Amniotic stem cell (primary cell): ENCODE results near the gene RAB22A.

Source experiments
- DNase-seq: peaks from one replicate; lab custom pipeline; 2025; lab: John Stamatoyannopoulos, UW

RAB22A gene

GRCh38 chr20:58303547-58303946 is 6.0 kb upstream of the RAB22A start:
- DNase-seq: no peak

- DNase-seq: no peak
Measured at GRCh38 chr20:58305061-58305460, 4.5 kb upstream of the RAB22A start.

GRCh38 chr20:58306421-58307261 is 2.9 kb upstream of the RAB22A start:
- DNase-seq: no peak

GRCh38 chr20:58307270-58307669 is 2.2 kb upstream of the RAB22A start:
- DNase-seq: no peak

DNA sequence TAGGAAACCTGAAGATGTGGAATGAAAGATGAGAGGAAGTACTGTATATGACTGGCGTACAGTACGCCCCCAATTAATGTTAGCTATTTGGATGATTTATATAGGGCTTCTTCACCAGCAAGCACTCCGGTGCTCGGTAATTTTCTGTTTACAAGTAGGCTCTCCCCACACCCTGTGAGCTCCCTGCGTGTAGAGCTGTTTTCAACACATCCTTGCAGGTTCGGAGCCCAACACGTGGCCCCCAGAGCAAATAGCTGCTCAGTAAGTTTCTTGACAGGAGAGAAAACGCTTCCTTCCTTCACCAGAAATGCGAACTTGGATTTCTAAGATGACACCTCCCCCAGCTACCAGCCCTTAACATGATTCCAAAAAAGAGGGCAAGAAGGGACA is 1.2 kb upstream of the RAB22A start:
- DNase-seq: no peak

GRCh38 chr20:58308680-58309527 is 611 bp upstream of the RAB22A start:
- DNase-seq: no peak

GRCh38 chr20:58310291-58310782 is 822 bp downstream of the RAB22A start:
- DNase-seq: no peak

DNA sequence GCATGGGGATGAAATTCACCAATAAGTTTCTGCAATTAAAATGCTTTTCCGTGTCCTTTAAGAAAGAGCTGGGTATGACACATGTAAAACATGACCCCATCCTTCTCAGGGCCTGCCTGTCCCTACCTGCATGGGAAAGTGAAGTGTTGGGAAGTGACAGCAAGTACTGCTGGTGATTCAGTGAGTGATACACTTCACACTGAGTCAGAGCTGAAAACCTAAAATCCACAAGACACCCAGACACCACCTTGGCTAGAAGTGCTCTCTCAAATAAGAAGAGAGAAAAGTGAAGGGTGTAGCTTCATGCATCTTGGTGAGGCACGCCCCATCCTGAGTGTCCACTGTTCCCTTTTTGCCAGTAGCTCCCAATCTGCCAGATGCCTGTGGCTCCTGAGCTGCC is 3.3 kb downstream of the RAB22A start:
- no peak for DNase-seq

GRCh38 chr20:58313396-58313795 is 3.9 kb downstream of the RAB22A start:
- DNase-seq: no peak

DNA sequence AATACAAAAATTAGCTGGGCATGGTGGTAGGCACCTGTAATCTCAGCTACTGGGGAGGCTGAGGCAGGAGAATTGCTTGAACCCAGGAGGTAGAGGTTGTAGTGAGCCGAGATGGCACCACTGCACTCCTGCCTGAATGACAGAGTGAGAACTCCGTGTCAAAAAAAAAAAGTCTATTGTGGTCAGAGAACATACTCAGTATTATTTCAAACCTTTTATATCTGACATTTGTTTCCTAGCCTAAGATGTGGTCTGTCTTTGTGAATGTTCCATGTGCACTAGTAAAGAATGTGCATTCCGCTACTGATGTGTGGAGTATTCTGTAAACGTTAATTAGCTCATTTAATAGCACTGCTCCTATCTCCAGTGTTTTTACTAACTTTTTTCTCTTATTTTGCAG is 11.7 kb downstream of the RAB22A start:
- no peak for DNase-seq

DNA sequence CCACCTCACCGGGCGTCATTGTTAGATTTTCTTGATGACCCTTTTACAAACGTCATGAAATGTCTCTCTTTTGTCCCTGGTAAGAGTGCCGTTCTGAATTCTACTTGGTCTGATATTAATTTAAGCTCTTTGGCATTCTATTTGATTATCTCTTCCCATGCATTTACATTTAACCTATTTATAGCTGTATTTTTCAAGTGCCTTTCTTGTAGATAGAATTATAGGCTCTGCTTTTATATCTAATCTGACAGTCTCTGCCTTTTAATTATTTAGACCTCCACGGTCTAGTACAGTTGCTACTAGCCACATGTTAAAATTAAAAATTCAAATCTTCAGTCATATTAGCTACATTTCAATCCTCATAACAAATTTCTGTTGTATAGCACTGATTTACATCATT is 12.6 kb downstream of the RAB22A start:
- DNase-seq: no peak

DNA sequence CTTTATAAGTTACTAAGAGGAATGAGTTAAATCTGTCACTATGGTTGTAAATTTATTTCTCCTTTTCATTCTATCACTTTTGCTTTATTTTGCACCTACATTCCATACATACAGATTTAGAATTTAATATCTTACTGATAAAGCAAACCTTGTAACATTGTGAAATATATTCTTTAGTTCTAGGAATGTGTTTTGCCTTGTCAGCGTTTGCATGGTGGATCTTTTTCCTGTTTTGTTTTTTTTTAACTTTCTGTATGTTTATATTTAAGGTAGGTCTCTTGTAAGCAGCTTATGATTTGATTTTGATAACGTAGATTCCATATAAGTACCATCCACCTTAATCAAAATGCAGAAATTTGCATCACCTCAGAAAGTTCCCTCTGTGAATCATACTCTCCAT is 16.4 kb downstream of the RAB22A start:
- no peak for DNase-seq

DNA sequence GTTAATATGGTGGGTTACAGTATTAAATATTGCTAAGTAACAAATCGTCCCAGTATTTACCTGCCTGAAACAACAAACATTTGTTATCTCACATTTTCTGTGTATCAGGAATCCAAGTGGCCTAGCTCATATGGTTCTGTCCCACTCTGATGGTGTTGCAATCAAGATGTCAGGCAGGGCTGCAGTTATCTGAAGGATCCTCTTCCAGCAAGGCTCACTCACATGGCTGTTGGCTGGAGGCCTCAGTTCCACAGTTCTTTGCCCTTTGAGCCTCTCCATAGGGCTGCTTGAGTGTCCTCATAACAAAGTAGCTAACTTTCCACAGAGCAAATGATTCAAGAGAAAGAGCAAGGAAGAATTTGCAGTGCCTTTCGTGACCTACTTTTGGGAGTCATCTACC is 17.7 kb downstream of the RAB22A start:
- no peak for DNase-seq

GRCh38 chr20:58328836-58329235 is 19.3 kb downstream of the RAB22A start:
- DNase-seq: no peak

DNA sequence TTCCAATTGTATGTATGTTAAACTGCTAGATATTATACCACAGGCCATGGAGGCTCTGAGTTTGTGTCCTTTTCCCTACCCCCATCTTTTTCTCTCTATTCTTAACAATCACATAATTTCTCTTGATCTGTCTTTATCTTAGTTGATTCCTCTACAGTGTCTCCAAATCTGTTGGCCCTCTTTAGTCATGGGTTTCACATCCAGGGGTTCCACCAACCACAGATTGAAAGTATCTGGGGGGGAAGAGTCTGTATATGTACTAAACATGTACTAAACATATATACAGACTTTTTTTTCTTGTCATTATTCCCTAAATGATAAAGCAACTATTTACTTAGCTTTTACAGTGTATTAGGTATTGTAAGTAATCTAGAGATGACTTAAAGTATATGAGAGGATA is 20.2 kb downstream of the RAB22A start:
- no peak for DNase-seq

GRCh38 chr20:58330249-58330648 is 20.7 kb downstream of the RAB22A start:
- DNase-seq: no peak

DNA sequence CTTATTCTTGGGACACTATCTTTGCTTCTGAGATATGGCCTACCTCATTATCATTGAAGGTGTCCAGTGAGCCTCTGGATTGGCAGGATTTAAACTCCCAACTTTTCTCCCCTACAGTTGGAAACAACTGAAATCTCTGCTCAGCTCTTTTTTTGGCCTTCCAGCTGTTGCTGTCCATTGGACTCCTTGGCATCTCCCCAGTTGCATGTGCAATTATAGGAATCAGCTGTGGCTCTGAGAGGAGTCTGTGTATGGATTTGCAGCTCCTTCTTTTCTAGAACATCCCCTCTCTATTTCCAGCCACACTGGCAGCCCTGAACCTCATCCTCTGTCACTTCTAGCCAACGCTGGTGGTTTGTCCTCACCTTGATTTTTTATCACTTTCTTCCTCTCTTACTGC is 21.2 kb downstream of the RAB22A start:
- DNase-seq: no peak

- DNase-seq: no peak
Measured at GRCh38 chr20:58331961-58332551, 22.5 kb downstream of the RAB22A start.

GRCh38 chr20:58339741-58340140 is 30.2 kb downstream of the RAB22A start:
- DNase-seq: no peak

DNA sequence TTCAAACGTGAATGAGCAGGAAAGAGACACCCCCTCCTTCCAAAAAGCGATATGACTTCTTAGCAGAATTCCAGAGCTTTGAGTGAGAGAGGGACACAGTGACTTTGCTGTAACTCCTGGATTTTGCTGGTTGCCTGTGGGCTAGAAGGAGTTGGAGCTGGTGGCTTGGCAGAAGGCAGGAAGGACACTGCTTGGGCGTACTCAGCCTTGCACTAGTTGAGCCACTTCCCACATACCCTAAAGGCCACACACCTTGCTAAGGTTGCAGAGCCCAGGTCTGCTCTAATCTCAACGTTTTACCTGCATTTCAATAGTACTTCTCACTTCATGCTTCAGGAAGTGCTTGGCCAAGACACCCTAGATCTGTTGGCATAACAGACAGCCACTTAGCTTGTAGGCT is 30.6 kb downstream of the RAB22A start:
- no peak for DNase-seq

- DNase-seq: no peak
Measured at GRCh38 chr20:58340853-58341252, 31.3 kb downstream of the RAB22A start.

GRCh38 chr20:58342104-58342945 is 32.8 kb downstream of the RAB22A start:
- DNase-seq: peak; percentile 28
